ENCODE results near the gene SV2A. TPM values are rescaled to one million over a fixed set of nuclear protein-coding genes. Genes with fewer than 3 reads are reported as not detected.
"Not testable (repeated sequence)": the region's sequence is repeated elsewhere in the genome, so short reads cannot be mapped to it uniquely, and the experiment has no call there.

The SV2A gene
- total RNA-seq, 1 donor from 2014 or later: 5.9 TPM

- Histone ChIP-seq H3K27me3 (no peaks in the 10 kb centered on the region), H3K4me1 (peaks cover 0 to 5% of the 10 kb centered on the region in 2 donors), H3K4me3 (no peak overlapping the region), H3K9me3 (no peaks in the 10 kb centered on the region), H3K27ac (no peak overlapping the region), H3K36me3 (no peaks in the 10 kb centered on the region)
- DNase-seq (ENCODE audit: low spot score in 2 of 2): no peak
- TF ChIP-seq, protein P1, sequence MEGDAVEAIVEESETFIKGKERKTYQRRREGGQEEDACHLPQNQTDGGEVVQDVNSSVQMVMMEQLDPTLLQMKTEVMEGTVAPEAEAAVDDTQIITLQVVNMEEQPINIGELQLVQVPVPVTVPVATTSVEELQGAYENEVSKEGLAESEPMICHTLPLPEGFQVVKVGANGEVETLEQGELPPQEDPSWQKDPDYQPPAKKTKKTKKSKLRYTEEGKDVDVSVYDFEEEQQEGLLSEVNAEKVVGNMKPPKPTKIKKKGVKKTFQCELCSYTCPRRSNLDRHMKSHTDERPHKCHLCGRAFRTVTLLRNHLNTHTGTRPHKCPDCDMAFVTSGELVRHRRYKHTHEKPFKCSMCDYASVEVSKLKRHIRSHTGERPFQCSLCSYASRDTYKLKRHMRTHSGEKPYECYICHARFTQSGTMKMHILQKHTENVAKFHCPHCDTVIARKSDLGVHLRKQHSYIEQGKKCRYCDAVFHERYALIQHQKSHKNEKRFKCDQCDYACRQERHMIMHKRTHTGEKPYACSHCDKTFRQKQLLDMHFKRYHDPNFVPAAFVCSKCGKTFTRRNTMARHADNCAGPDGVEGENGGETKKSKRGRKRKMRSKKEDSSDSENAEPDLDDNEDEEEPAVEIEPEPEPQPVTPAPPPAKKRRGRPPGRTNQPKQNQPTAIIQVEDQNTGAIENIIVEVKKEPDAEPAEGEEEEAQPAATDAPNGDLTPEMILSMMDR (IDR thresholded peaks at IDR 0.05): no peak
- intact Hi-C loops (cut with DNase I): no loop called here
Observed at GRCh38 chr1:149896575-149896974, 21.1 kb downstream of the SV2A start.

GRCh38 chr1:149888999-149889289 lies 28.7 kb downstream of the SV2A start:
- intact Hi-C loops (cut with DNase I): loop anchor here (1.0 kb wide), 2 partner anchors 10 to 28 kb away; partner anchors contain the start of genes BOLA1 and SV2A
- H3K27me3 ChIP-seq: no peaks in the 10 kb centered on the region
- peak overlapping the region; percentile 77 to 81 for H3K4me3 ChIP-seq
- TF ChIP-seq, protein P1 (IDR thresholded peaks at IDR 0.05): no peak
- peak overlapping the region; percentile 97 to 100 for H3K27ac ChIP-seq
- H3K9me3 ChIP-seq: no peaks in the 10 kb centered on the region
- peaks cover 7 to 12% of the 10 kb centered on the region in 2 donors for H3K4me1 ChIP-seq
- DNase-seq (ENCODE audit: low spot score in 2 of 2): peak in 1 of 2 donors; percentile 79
- no peaks in the 10 kb centered on the region for H3K36me3 ChIP-seq

DNA sequence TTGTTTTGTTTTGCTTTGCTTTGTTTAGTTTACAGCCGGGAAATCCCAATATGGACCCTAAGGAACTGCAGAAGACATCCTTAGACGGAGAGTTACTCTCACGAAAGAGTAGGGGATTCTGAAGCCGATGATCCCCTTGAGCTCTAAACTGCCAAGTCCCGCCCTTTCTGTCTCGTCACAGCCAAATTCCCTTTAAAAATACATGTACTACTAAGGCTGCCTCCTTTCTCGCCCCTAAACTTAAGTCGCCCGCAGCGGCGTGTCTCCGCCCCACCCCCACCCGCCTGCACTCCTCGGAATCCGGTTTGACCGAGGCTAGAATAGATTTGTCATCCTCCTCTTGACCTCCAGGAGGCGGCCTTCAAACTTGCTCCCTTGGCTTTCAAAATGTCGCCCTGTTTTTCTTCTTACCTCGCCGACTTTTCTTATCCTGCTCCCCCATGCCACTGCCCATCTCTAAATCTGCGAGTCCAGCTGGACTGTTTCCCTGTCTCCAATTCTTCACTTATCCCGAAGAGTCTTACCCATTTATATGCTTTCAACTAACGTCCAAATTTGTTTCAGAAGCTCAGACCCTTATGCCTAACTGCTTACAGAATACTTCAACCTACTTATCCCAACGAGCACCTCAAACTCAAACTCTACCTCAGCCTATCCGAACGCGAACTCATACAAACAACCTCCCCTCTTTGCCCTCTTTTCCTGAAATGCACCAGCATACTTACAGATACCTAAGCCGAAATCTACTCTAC lies 29.2 kb downstream of the SV2A start:
- intact Hi-C loops (cut with DNase I): loop anchor here (1.0 kb wide), 2 partner anchors 11 to 29 kb away; partner anchors contain the start of genes BOLA1 and SV2A
- DNase-seq (ENCODE audit: low spot score in 2 of 2): peak; percentile 34 to 93
- Histone ChIP-seq H3K36me3 (no peaks in the 10 kb centered on the region), H3K4me1 (peaks cover 7 to 17% of the 10 kb centered on the region in 2 donors), H3K27me3 (no peaks in the 10 kb centered on the region), H3K27ac (peak overlapping the region; percentile 97 to 100), H3K4me3 (peak overlapping the region; percentile 77 to 81), H3K9me3 (no peaks in the 10 kb centered on the region)
- TF ChIP-seq, protein P1 (IDR thresholded peaks at IDR 0.05): peak; percentile 45 to 61 (median 61)

- Histone ChIP-seq H3K4me3 (peak overlapping the region; percentile 77 to 81), H3K4me1 (peaks cover 7 to 17% of the 10 kb centered on the region in 2 donors), H3K9me3 (no peaks in the 10 kb centered on the region), H3K36me3 (no peaks in the 10 kb centered on the region), H3K27ac (peak overlapping the region; percentile 97 to 100), H3K27me3 (no peaks in the 10 kb centered on the region)
- intact Hi-C loops (cut with DNase I): loop anchor here (1.0 kb wide), 2 partner anchors 12 to 30 kb away; partner anchors contain the start of genes BOLA1 and SV2A
- DNase-seq (ENCODE audit: low spot score in 2 of 2): peak; percentile 75 to 94
- TF ChIP-seq, protein P1 (IDR thresholded peaks at IDR 0.05): peak in 2 of 3 experiments; percentile 9 to 17
Observed at GRCh38 chr1:149887456-149888246, 30.0 kb downstream of the SV2A start.

GRCh38 chr1:149887196-149887455 lies 30.5 kb downstream of the SV2A start:
- H3K4me1 ChIP-seq: peaks cover 7 to 17% of the 10 kb centered on the region in 2 donors
- peak overlapping the region; percentile 77 to 81 for H3K4me3 ChIP-seq
- H3K27me3 ChIP-seq; DNase-seq (ENCODE audit: low spot score in 2 of 2); intact Hi-C loops (cut with DNase I); H3K36me3 ChIP-seq; H3K9me3 ChIP-seq: not testable (repeated sequence)
- H3K27ac ChIP-seq: peak overlapping the region; percentile 97 to 100

Measured in ascending aorta (tissue), 2 donors.